B cell (primary cell): ENCODE measurements around the gene MAN2A2. TPM values are rescaled to one million over a fixed set of nuclear protein-coding genes. Genes with fewer than 3 reads are reported as not detected.

Experiments used
- ATAC-seq: fragments of 200-7000 bp; cut with Tn5 transposase; one replicate; pipeline ENCODE4 v1.10.0; 2021; ENCODE audit warnings: low read depth, mild to moderate bottlenecking, moderate number of reproducible peaks, moderate library complexity
- CTCF ChIA-PET: fragments of 350-600 bp; sonication (Branson Sonifier 250); formaldehyde crosslinking; loops from one replicate; lab custom pipeline; 2021; ENCODE audit warnings: antibody characterized with exemption, inconsistent platforms; lab: Charles Lee
- POLR2A ChIA-PET: fragments of 350-600 bp; sonication (Branson Sonifier 250); formaldehyde crosslinking; loops from one replicate; lab custom pipeline; 2021; ENCODE audit warnings: antibody characterized with exemption; lab: Charles Lee
- DNase-seq: peaks from one replicate; pipeline ENCODE4 v3.0.0; 2013
- H2AFZ ChIP-seq: 2 replicates; pipeline ENCODE4 v1.6.1; 2012; ENCODE audit warnings: mild to moderate bottlenecking, low read depth, low read length; ENCODE audit not compliant: insufficient read depth, poor library complexity, severe bottlenecking
- H3K27ac ChIP-seq, 2 donors: 1 replicate in 1 of 2; 2 replicates in 1 of 2; pipeline ENCODE4 v1.5.1; 2012 to 2013; ENCODE audit warnings: low read length in 2 of 2, mild to moderate bottlenecking in 2 of 2, moderate library complexity in 1 of 2
- H3K27me3 ChIP-seq, 4 experiments: fragments of 200-600 bp in 1 of 4; sonication (generic) in 1 of 4; replicated peaks in 1 of 4; 1 replicate in 2 of 4; 2 replicates in 2 of 4; pipeline versions ENCODE4 v1.6.1 to v1.7.0; 2013 to 2016; ENCODE audit warnings: low read length in 3 of 4, mild to moderate bottlenecking in 2 of 4, mixed read lengths in 1 of 4, moderate library complexity in 1 of 4; ENCODE audit not compliant: insufficient read depth in 4 of 4, control insufficient read depth in 3 of 4; ENCODE audit errors: control extremely low read depth in 1 of 4
- H3K36me3 ChIP-seq, 2 experiments: replicated peaks in 1 of 2; 1 replicate in 1 of 2; 2 replicates in 1 of 2; pipeline versions ENCODE4 v1.6.1 to v1.7.1; 2013; ENCODE audit warnings: low read length in 1 of 2; ENCODE audit not compliant: insufficient read depth in 2 of 2, control insufficient read depth in 1 of 2; ENCODE audit errors: control extremely low read depth in 1 of 2, extremely low read depth in 1 of 2
- H3K4me1 ChIP-seq, 2 donors: fragments of 200-600 bp in 1 of 2; sonication (generic) in 1 of 2; 1 replicate in 1 of 2; 2 replicates in 1 of 2; pipeline versions ENCODE4 v1.5.1 to v1.6.1; 2013 to 2017; ENCODE audit warnings: low read length in 2 of 2; ENCODE audit not compliant: control insufficient read depth in 2 of 2, insufficient read depth in 2 of 2
- H3K4me2 ChIP-seq: replicated peaks from 2 replicates; pipeline ENCODE3; 2012; ENCODE audit warnings: mild to moderate bottlenecking, low read depth, low read length; ENCODE audit not compliant: poor library complexity, severe bottlenecking
- H3K4me3 ChIP-seq, 5 experiments: fragments of 200-600 bp in 1 of 5; sonication (generic) in 1 of 5; 1 replicate in 3 of 5; 2 replicates in 2 of 5; pipeline versions ENCODE4 v1.5.1 to v1.7.0; 2011 to 2016; ENCODE audit warnings: low read length in 4 of 5, mild to moderate bottlenecking in 4 of 5, low read depth in 2 of 5, control low read depth in 1 of 5, moderate library complexity in 1 of 5; ENCODE audit not compliant: insufficient read depth in 1 of 5; ENCODE audit errors: control extremely low read depth in 1 of 5, extremely low read depth in 1 of 5
- H3K79me2 ChIP-seq: fragments of 200-600 bp; sonication (generic); one replicate; pipeline ENCODE4 v1.6.0; 2016; ENCODE audit warnings: low read length; ENCODE audit not compliant: control insufficient read depth, insufficient read depth
- H3K9ac ChIP-seq: fragments of 200-600 bp; sonication (generic); 2 replicates; pipeline ENCODE4 v1.6.1; 2017; ENCODE audit warnings: mild to moderate bottlenecking, low read length, moderate library complexity
- H3K9me3 ChIP-seq, 3 donors: one replicate each; pipeline versions ENCODE4 v1.6.1 to v1.7.1; 2013; ENCODE audit warnings: low read length in 2 of 3; ENCODE audit not compliant: control insufficient read depth in 2 of 3, insufficient read depth in 1 of 3; ENCODE audit errors: control extremely low read depth in 1 of 3
- H4K20me1 ChIP-seq: 2 replicates; pipeline ENCODE4 v1.6.0; 2012; ENCODE audit warnings: mild to moderate bottlenecking, low read length; ENCODE audit not compliant: insufficient read depth, control insufficient read depth, poor library complexity, severe bottlenecking
- H3K27ac Mint-ChIP-seq: one replicate; pipeline ENCODE4 v1.8.0; 2021; ENCODE audit warnings: mixed read lengths
- H3K27me3 Mint-ChIP-seq: one replicate; pipeline ENCODE4 v1.8.0; 2021; ENCODE audit warnings: mixed read lengths
- H3K4me1 Mint-ChIP-seq: one replicate; pipeline ENCODE4 v1.8.0; 2021; ENCODE audit warnings: mixed read lengths
- H3K4me3 Mint-ChIP-seq: one replicate; pipeline ENCODE4 v1.8.0; 2021; ENCODE audit warnings: mixed read lengths
- H3K9me3 Mint-ChIP-seq: one replicate; pipeline ENCODE4 v1.8.0; 2022; ENCODE audit warnings: mixed read lengths; ENCODE audit not compliant: insufficient read depth
- EZH2 ChIP-seq: IDR thresholded peaks from 2 replicates; pipeline ENCODE4 v1.6.1; 2012; ENCODE audit warnings: borderline replicate concordance, low read depth, mild to moderate bottlenecking, moderate library complexity, low read length; ENCODE audit not compliant: insufficient read depth, poor library complexity, severe bottlenecking
- WGBS: methylation state at CpG from one replicate; pipeline ENCODE4 v1.1.5; 2013; ENCODE audit warnings: missing lambda C conversion rate; ENCODE audit not compliant: insufficient coverage; 5-methylcytosine and 5-hydroxymethylcytosine counted together
- intact Hi-C: fragments of 100-400 bp; cut with micrococcal nuclease; formaldehyde crosslinking; loops from one replicate; pipeline ENCODE4 v1.10.0; 2022
- polyA plus RNA-seq: library from polyadenylated mRNA; depleted of rRNA; stranded (reverse); fragments of >200 nt; gene quantifications from 2 replicates; pipeline ENCODE4 v1.2.3, GENCODE V29; 2012
- total RNA-seq, 2 donors: library from RNA; stranded (reverse); fragments of 120-200 nt in 1 of 2; gene quantifications; 1 replicate in 1 of 2; 2 replicates in 1 of 2; pipeline versions ENCODE4 v1.2.3 to v1.2.4, GENCODE V29; 2013 to 2022
- TF ChIP-seq, protein P1 (sequence below): fragments of 200-600 bp; IDR thresholded peaks from one replicate; pipeline ENCODE4 v1.8.0; 2022; ENCODE audit warnings: antibody characterized with exemption, mild to moderate bottlenecking

Gene MAN2A2
- total and polyA plus RNA-seq, 2 donors (not counting 1 experiment from before 2014, with no cell fraction given), result 180 to 234 TPM

DNA sequence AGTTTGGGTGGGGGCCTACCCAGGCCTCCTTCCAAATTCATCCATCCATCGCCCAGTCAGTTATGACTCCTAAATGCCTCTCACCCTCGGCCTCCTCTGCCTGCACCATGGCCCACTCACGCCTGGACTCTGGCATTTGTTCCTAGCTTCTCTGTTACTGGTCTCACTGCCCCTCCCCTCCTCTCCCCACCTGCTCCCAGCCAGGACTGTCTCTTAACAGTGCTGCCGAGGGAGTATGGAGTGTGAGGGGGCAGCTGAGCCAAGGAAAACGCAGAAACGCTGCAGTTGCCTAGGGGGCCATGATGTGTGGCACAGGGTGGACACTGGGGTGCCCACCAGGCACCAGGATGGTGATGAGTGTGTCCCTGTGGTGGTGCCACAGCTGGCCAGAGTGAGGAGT lies 54.7 kb downstream of the MAN2A2 start:
- H2AFZ ChIP-seq, result no peak overlapping the region
- peaks cover 12% of the 10 kb centered on the region for H4K20me1 ChIP-seq
- Mint-ChIP-seq H3K27ac (peak overlapping the region; percentile 56), H3K9me3 (no peaks in the 10 kb centered on the region), H3K4me3 (peak overlapping the region; percentile 75), H3K4me1 (peaks cover 21% of the 10 kb centered on the region), H3K27me3 (no peaks in the 10 kb centered on the region)
- CTCF ChIA-PET, result interaction anchor here (1.4 to 8.7 kb wide), 11 partner anchors 11 to 315 kb away, joined by 3 to 118 read pairs (median 27); partner anchors contain the start of genes HDDC3, UNC45A and VPS33B
- H3K9me3 ChIP-seq, result no peaks in the 10 kb centered on the region
- intact Hi-C loops, result loop anchor here (2.0 to 5.0 kb wide), 2 partner anchors 65 to 313 kb away; partner anchors contain the start of gene VPS33B
- no peak overlapping the region for H3K27ac ChIP-seq
- 95% methylated on average over 4 of the region's 6 CpGs for WGBS
- no peak overlapping the region for H3K4me2 ChIP-seq
- POLR2A ChIA-PET, result interaction anchor here (0.5 to 0.7 kb wide), 2 partner anchors 75 to 1984 kb away, joined by 3 to 5 read pairs; no protein-coding TSS in a partner anchor
- ATAC-seq (no peak), DNase-seq (no peak)
- TF ChIP-seq EZH2, result no peak
- TF ChIP-seq, protein P1, sequence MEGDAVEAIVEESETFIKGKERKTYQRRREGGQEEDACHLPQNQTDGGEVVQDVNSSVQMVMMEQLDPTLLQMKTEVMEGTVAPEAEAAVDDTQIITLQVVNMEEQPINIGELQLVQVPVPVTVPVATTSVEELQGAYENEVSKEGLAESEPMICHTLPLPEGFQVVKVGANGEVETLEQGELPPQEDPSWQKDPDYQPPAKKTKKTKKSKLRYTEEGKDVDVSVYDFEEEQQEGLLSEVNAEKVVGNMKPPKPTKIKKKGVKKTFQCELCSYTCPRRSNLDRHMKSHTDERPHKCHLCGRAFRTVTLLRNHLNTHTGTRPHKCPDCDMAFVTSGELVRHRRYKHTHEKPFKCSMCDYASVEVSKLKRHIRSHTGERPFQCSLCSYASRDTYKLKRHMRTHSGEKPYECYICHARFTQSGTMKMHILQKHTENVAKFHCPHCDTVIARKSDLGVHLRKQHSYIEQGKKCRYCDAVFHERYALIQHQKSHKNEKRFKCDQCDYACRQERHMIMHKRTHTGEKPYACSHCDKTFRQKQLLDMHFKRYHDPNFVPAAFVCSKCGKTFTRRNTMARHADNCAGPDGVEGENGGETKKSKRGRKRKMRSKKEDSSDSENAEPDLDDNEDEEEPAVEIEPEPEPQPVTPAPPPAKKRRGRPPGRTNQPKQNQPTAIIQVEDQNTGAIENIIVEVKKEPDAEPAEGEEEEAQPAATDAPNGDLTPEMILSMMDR, result no peak
- H3K27me3 ChIP-seq, result no peaks in the 10 kb centered on the region
- no peak overlapping the region for H3K4me3 ChIP-seq
- H3K79me2 ChIP-seq, result peaks cover 13% of the 10 kb centered on the region
- no peak overlapping the region for H3K9ac ChIP-seq
- H3K36me3 ChIP-seq, result peaks cover 0 to 26% of the 10 kb centered on the region in 2 experiments
- H3K4me1 ChIP-seq, result peaks cover 16 to 24% of the 10 kb centered on the region in 2 donors

DNA sequence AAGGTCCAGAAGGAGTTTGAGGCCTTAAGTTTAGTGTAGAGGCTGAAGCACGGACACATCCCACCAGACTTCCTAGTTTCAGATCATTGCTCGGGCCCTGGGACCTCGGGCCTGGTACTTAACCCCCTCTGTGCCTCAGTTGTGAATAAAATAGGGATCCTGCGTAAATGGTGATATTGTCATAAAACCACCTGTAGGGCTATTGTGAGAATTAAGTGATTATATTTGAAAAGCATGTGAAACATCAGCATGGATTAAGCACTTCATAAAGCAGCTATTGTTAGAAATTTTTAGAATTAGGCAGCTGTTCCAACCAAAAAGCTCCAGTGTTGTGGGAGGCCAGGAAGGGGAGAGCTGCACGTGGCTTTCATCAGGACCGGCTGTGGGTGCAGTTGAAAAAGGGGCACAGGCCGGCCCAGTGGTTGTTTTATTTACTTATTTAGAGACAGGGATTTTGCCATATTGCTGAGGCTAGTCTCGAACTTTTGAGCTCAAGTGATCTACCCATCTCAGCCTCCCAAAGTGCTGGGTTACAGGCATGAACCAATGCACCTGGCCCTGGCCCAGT lies 56.0 kb downstream of the MAN2A2 start:
- Histone ChIP-seq H3K79me2 (peaks cover 13% of the 10 kb centered on the region), H3K4me3 (no peak overlapping the region), H3K4me2 (no peak overlapping the region), H2AFZ (no peak overlapping the region), H3K27ac (no peak overlapping the region), H4K20me1 (peaks cover 12% of the 10 kb centered on the region), H3K4me1 (peaks cover 16 to 22% of the 10 kb centered on the region in 2 donors), H3K9ac (no peak overlapping the region), H3K36me3 (peaks cover 0 to 28% of the 10 kb centered on the region in 2 experiments), H3K27me3 (no peaks in the 10 kb centered on the region), H3K9me3 (no peaks in the 10 kb centered on the region)
- no peak for DNase-seq
- Mint-ChIP-seq H3K4me3 (no peak overlapping the region), H3K27me3 (no peaks in the 10 kb centered on the region), H3K4me1 (peaks cover 19% of the 10 kb centered on the region), H3K9me3 (no peaks in the 10 kb centered on the region), H3K27ac (no peak overlapping the region)
- no peak for ATAC-seq
- ChIA-PET POLR2A (interaction anchor here (0.7 kb wide), 1 partner anchor 343 kb away, joined by 4 read pairs; no protein-coding TSS in a partner anchor), CTCF (interaction anchor here (0.6 to 8.7 kb wide), 7 partner anchors 10 to 182 kb away, joined by 3 to 118 read pairs (median 5); partner anchors contain the start of genes HDDC3 and UNC45A)
- WGBS, result 91% methylated on average over 4 of the region's 8 CpGs
- TF ChIP-seq, protein P1, result no peak
- TF ChIP-seq EZH2, result no peak
- intact Hi-C loops, result loop anchor here (5.0 kb wide), 1 partner anchor 63 kb away; the partner anchor contains the start of gene VPS33B
